Body of pancreas (tissue), 4 donors: ENCODE measurements around the gene NCOA1.

Experiments
- POLR2A ChIP-seq, 3 donors: fragments of 450-650 bp; IDR thresholded peaks; one replicate each; pipeline ENCODE4 v1.6.1; 2016; ENCODE audit warnings: antibody characterized with exemption in 3 of 3, mild to moderate bottlenecking in 2 of 3
- TF ChIP-seq, protein P1 (sequence below), 7 experiments: fragments of 450-650 bp in 4 of 7; fragments of 200-600 bp in 3 of 7; sonication (generic) in 3 of 7; IDR thresholded peaks; one replicate each; pipeline ENCODE4 v1.5.1; 2016 to 2019; ENCODE audit warnings: antibody characterized with exemption in 7 of 7

DNA sequence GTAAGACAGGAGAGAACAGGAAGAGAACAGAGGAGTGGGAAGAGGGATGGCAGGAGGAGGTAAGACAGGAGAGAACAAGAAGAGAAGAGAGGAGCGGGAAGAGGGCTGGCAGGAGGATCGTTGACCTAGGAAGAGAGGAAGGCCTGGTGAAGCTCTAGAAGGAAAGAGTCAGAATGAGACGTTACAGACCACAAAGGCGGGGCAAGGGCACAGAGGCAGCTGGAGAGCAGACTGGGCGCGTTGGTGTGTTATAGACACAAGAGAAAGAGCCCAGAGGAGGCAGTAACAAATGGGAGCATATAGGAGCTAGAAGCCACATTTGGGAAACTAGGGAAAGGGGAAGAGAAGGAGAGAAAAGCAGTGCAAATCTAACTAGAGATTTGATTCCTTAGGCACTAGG is 275.6 kb downstream of the NCOA1 start:
- TF ChIP-seq POLR2A (IDR thresholded peaks at IDR 0.05) = no peak
- TF ChIP-seq, protein P1, sequence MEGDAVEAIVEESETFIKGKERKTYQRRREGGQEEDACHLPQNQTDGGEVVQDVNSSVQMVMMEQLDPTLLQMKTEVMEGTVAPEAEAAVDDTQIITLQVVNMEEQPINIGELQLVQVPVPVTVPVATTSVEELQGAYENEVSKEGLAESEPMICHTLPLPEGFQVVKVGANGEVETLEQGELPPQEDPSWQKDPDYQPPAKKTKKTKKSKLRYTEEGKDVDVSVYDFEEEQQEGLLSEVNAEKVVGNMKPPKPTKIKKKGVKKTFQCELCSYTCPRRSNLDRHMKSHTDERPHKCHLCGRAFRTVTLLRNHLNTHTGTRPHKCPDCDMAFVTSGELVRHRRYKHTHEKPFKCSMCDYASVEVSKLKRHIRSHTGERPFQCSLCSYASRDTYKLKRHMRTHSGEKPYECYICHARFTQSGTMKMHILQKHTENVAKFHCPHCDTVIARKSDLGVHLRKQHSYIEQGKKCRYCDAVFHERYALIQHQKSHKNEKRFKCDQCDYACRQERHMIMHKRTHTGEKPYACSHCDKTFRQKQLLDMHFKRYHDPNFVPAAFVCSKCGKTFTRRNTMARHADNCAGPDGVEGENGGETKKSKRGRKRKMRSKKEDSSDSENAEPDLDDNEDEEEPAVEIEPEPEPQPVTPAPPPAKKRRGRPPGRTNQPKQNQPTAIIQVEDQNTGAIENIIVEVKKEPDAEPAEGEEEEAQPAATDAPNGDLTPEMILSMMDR (IDR thresholded peaks at IDR 0.05) = no peak
